Upper lobe of left lung (tissue), 6 donors: ENCODE data around the gene RETREG2. TPM values are rescaled to one million over a fixed set of nuclear protein-coding genes. Genes with fewer than 3 reads are reported as not detected.
A peak's percentile ranks its signal among the peaks of the same experiment; 100 is the strongest.

Source experiments
- ATAC-seq, 2 donors: fragments of 200-7000 bp; cut with Tn5 transposase; one replicate each; pipeline ENCODE4 v1.9.1; 2022; ENCODE audit warnings: mild to moderate bottlenecking in 2 of 2, moderate library complexity in 2 of 2; ENCODE audit not compliant: low FRiP score in 2 of 2
- DNase-seq, 2 donors: peaks; one replicate each; pipeline ENCODE4 v3.0.0-alpha.2; 2019 to 2020
- H3K27ac ChIP-seq, 4 donors: fragments of 200-600 bp; sonication (generic); one replicate each; pipeline ENCODE4 v1.5.1; 2016 to 2019
- H3K27me3 ChIP-seq, 4 donors: fragments of 200-600 bp; sonication (generic); one replicate each; pipeline ENCODE4 v1.5.1; 2017 to 2019
- H3K36me3 ChIP-seq, 4 donors: fragments of 200-600 bp; sonication (generic); one replicate each; pipeline ENCODE4 v1.5.1; 2016 to 2019
- H3K4me1 ChIP-seq, 4 donors: fragments of 200-600 bp; sonication (generic); one replicate each; pipeline ENCODE4 v1.5.1; 2018 to 2019
- H3K4me3 ChIP-seq, 4 donors: fragments of 200-600 bp; sonication (generic); one replicate each; pipeline ENCODE4 v1.5.1; 2017 to 2019; ENCODE audit warnings: mild to moderate bottlenecking in 2 of 4, moderate library complexity in 1 of 4
- H3K9me3 ChIP-seq, 4 donors: fragments of 200-600 bp; sonication (generic); one replicate each; pipeline ENCODE4 v1.5.1; 2018 to 2019
- CTCF ChIP-seq, 6 experiments: fragments of 450-650 bp in 4 of 6; fragments of 200-600 bp in 2 of 6; sonication (generic) in 2 of 6; IDR thresholded peaks; one replicate each; pipeline ENCODE4 v1.5.1; 2016 to 2019; ENCODE audit warnings: antibody characterized with exemption in 6 of 6
- EP300 ChIP-seq, 4 donors: sonication (generic); formaldehyde crosslinking; IDR thresholded peaks; one replicate each; pipeline ENCODE4 v1.5.1; 2017; ENCODE audit warnings: antibody characterized with exemption in 4 of 4, control low read depth in 2 of 4
- POLR2A ChIP-seq, 4 donors: fragments of 450-650 bp; IDR thresholded peaks; one replicate each; pipeline ENCODE4 v1.5.1; 2016 to 2017; ENCODE audit warnings: antibody characterized with exemption in 4 of 4, mild to moderate bottlenecking in 2 of 4
- POLR2AphosphoS5 ChIP-seq, 2 donors: sonication (generic); formaldehyde crosslinking; IDR thresholded peaks; one replicate each; pipeline ENCODE4 v1.5.1; 2017; ENCODE audit warnings: antibody characterized with exemption in 2 of 2
- WGBS, 2 donors: methylation state at CpG; one replicate each; pipeline ENCODE4 v1.1.5; 2017 to 2018; 5-methylcytosine and 5-hydroxymethylcytosine counted together
- total RNA-seq, 6 donors: library from RNA; depleted of rRNA in 4 of 6; stranded (reverse); fragments of >200 nt in 4 of 6; gene quantifications; one replicate each; pipeline versions ENCODE4 v1.1.0 to v1.2.1, GENCODE V29; 2016 to 2021
- donor health status: DM: no; HTN: no; CAD: no; lungs with moderate emphysema.
- donor health status: DM: no; HTN: yes; CAD: no; lungs with severe emphysema.

The RETREG2 gene
- total RNA-seq, 6 donors from 2014 or later, result 46.1 to 100 (median 60.5) TPM

- Histone ChIP-seq H3K27ac (no peak overlapping the region), H3K9me3 (no peaks in the 10 kb centered on the region), H3K4me3 (no peak overlapping the region), H3K4me1 (peaks cover 23 to 41% (median 34%) of the 10 kb centered on the region in 4 donors), H3K27me3 (no peaks in the 10 kb centered on the region), H3K36me3 (peaks cover 11 to 39% (median 32%) of the 10 kb centered on the region in 4 donors)
- DNase-seq (peak in 1 of 2 donors; percentile 5), ATAC-seq (no peak)
- no peak for TF ChIP-seq POLR2AphosphoS5 (IDR thresholded peaks at IDR 0.05)
- TF ChIP-seq CTCF (IDR thresholded peaks at IDR 0.05), result no peak
- no peak for TF ChIP-seq POLR2A (IDR thresholded peaks at IDR 0.05)
- no peak for TF ChIP-seq EP300 (IDR thresholded peaks at IDR 0.05)
- WGBS, 2 donors, result 86 to 87% methylated on average over 7 of the region's 7 CpGs
These were observed 3.3 kb upstream of the RETREG2 start for GRCh38 chr2:219174801-219175200.

GRCh38 chr2:219175486-219175885 is 2.6 kb upstream of the RETREG2 start:
- Histone ChIP-seq H3K36me3 (peaks cover 11 to 46% (median 37%) of the 10 kb centered on the region in 4 donors), H3K27me3 (no peaks in the 10 kb centered on the region)

GRCh38 chr2:219175928-219176817 is 1.9 kb upstream of the RETREG2 start:
- Histone ChIP-seq H3K9me3 (no peaks in the 10 kb centered on the region), H3K36me3 (peaks cover 14 to 53% (median 44%) of the 10 kb centered on the region in 4 donors), H3K27me3 (no peaks in the 10 kb centered on the region), H3K27ac (peak overlapping the region; percentile 96 to 99 (median 98)), H3K4me1 (peaks cover 23 to 41% (median 30%) of the 10 kb centered on the region in 4 donors), H3K4me3 (peak overlapping the region; percentile 79 to 92 (median 86))
- ATAC-seq, result peak; percentile 39 to 46
- peak in 1 of 2 donors; percentile 71 for DNase-seq
- WGBS, 2 donors, result 5 to 6% methylated on average over 19 to 24 of the region's 45 CpGs
- no peak for TF ChIP-seq POLR2AphosphoS5 (IDR thresholded peaks at IDR 0.05)
- peak in 1 of 6 experiments; percentile 16 for TF ChIP-seq CTCF (IDR thresholded peaks at IDR 0.05)

More at GRCh38 chr2:219175486-219175885, 2.6 kb upstream of the RETREG2 start:
- Histone ChIP-seq H3K4me1 (peaks cover 23 to 44% (median 35%) of the 10 kb centered on the region in 4 donors), H3K9me3 (no peaks in the 10 kb centered on the region), H3K27ac (peak overlapping the region; percentile 96 to 99 (median 98)), H3K4me3 (peak overlapping the region in 3 of 4 donors; percentile 79 to 91 (median 80))
- DNase-seq (peak in 1 of 2 donors; percentile 12), ATAC-seq (no peak)
- 81 to 83% methylated on average over 7 of the region's 7 CpGs for WGBS, 2 donors
- TF ChIP-seq EP300 (IDR thresholded peaks at IDR 0.05), result no peak
- no peak for TF ChIP-seq CTCF (IDR thresholded peaks at IDR 0.05)
- no peak for TF ChIP-seq POLR2A (IDR thresholded peaks at IDR 0.05)
- no peak for TF ChIP-seq POLR2AphosphoS5 (IDR thresholded peaks at IDR 0.05)

DNA sequence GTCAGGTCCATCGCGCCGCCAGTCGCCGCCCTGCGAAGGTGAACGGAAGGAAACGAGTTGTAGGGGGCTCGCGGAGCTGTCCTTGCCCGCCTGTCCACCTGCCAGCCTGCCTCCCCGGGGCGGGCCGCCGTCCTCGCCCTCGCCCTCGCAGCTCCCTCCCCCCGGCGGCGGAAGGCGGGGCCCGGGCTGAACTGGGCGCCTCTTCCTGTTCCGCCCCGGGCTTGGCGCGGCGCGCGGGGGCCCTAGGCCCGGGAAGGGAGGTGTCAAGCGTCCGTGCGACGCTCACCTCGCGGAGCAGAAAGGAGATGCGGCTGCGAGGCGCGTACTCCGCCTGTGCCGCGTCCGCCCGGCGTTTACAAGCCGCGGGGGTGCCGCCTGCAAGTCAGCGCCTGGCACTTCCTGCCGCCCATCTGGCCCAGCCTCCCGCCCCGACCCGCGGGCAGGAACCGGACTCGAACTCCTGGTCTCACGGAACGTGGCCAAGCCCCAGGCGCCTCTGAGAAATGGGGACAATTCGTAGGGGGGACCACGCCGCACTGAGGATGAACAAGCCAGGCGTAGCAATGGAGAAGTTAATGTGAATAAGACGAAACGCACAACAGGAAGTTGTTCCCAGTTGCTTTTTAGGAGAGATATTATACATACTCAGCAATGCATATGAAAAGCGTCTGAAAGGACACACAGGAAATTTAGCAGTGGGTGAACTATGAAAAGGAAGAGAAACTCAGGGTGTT is 1.1 kb upstream of the RETREG2 start, which contains the start of gene CNPPD1:
Gene CNPPD1 (minus strand): TSS at position 108 of the 734 bp plus-strand sequence. CDS start 97 bp downstream, at position 11.
- TF ChIP-seq CTCF (IDR thresholded peaks at IDR 0.05), result peak in 4 of 6 experiments; percentile 12 to 39 (median 25)
- peak in 2 of 4 donors; percentile 3 to 6 for TF ChIP-seq EP300 (IDR thresholded peaks at IDR 0.05)
- TF ChIP-seq POLR2A (IDR thresholded peaks at IDR 0.05), result peak; percentile 86 to 99 (median 88)
- TF ChIP-seq POLR2AphosphoS5 (IDR thresholded peaks at IDR 0.05), result peak; percentile 94 to 98
- peak; percentile 93 to 94 for ATAC-seq
- H3K27ac ChIP-seq, result peak within 1 kb of the TSS; percentile 96 to 99 (median 98)
- H3K27me3 ChIP-seq, result no peaks in the 10 kb centered on the region
- 0% methylated on average over 13 to 43 of the region's 69 CpGs for WGBS, 2 donors
- H3K9me3 ChIP-seq, result no peaks in the 10 kb centered on the region
- peaks cover 22 to 58% (median 50%) of the 10 kb centered on the region in 4 donors for H3K36me3 ChIP-seq
- peak within 1 kb of the TSS; percentile 79 to 92 (median 86) for H3K4me3 ChIP-seq
- peak; percentile 91 to 98 for DNase-seq
- peaks cover 23 to 35% (median 26%) of the 10 kb centered on the region in 4 donors for H3K4me1 ChIP-seq
